GM12892 (cell line): ENCODE results near the gene ANKRD39.

ENCODE experiments used
- POLR2A ChIP-seq: IDR thresholded peaks from 2 replicates; pipeline ENCODE4 v1.6.1; 2011; ENCODE audit warnings: low read depth, low read length, control low read depth
- TAF1 ChIP-seq: IDR thresholded peaks from 2 replicates; pipeline ENCODE4 v1.6.1; 2011; ENCODE audit warnings: low read depth, mild to moderate bottlenecking, control low read depth, low read length, borderline replicate concordance

DNA sequence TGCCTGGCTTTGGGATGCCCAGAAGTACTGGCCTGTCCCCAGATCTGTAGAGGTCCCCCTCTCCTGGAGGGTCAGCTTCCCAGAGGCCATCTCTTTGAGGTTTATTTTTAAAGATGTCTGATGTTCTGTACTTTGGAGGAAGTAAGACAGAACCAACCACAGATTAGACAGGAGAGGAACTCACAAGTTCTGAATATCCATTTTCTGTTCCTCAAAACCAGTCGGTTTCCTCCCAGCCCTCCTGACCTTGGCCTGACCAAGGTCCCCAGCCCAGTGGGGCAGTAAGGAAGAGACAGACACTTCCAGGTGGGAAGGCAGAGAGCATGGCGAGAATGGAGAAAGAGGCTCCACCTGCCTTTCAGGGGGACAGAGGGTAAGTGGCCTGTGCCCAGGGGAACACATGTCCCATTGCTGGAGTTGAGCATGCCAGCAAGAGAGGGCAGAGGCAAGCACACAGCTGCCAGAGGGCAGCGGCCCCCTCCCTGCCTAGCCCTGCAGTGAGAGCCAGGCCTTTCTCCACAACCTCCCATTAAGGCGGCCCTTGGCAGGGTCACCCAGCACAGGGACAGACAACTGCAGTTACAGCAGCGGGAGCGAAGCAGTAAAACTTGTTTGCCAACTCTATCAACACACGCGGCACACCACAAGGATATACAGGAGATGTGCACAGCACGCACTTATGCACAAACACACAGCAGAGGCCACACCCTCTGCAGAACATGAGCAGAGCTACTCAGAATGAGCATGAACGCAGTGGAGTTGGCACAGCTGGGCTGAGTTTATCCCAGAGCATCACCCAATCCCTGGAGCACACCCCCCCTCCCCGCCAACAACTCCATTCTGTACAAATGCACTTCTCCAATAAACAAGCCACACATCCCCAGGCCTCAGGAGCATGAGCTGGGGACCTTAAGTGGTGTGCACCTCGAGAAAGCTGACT, 30.5 kb upstream of the ANKRD39 start:
- no peak for TF ChIP-seq TAF1
- no peak for TF ChIP-seq POLR2A
